WI38 (cell line): ENCODE results near the gene RNF150.

Experiments used
- H3K4me3 ChIP-seq: 2 replicates; pipeline ENCODE4 v1.5.1; 2011; ENCODE audit warnings: low read depth, mild to moderate bottlenecking, control low read depth, low read length
- TF ChIP-seq, protein P1 (sequence below): IDR thresholded peaks from 2 replicates; pipeline ENCODE4 v1.5.1; 2012; ENCODE audit warnings: low read depth, mild to moderate bottlenecking, control low read depth, low read length

Gene RNF150

DNA sequence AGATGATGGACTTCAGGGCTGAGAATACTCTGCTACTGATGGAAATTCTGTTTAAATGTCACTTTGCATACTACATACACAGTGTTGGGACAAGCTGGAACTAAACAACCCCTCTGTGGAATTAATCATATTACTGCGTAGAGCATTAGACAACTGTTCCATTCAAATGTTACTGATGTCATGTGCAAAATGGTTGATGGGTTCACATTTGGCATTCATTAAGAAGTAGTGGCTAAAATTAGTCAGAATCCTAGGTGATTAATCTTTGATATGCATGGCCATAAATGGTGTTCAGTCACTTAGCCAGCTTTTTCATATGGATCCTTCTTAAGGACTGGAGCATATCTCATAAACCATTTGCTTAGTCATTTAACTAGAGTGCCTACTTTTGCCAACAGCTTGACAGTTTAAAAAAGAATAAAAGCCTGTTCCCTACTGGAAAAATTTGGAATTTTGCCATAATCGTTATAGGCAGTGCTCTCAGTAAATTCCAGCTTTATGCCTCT lies 105.2 kb downstream of the RNF150 start:
- H3K4me3 ChIP-seq, result no peak overlapping the region
- TF ChIP-seq, protein P1, sequence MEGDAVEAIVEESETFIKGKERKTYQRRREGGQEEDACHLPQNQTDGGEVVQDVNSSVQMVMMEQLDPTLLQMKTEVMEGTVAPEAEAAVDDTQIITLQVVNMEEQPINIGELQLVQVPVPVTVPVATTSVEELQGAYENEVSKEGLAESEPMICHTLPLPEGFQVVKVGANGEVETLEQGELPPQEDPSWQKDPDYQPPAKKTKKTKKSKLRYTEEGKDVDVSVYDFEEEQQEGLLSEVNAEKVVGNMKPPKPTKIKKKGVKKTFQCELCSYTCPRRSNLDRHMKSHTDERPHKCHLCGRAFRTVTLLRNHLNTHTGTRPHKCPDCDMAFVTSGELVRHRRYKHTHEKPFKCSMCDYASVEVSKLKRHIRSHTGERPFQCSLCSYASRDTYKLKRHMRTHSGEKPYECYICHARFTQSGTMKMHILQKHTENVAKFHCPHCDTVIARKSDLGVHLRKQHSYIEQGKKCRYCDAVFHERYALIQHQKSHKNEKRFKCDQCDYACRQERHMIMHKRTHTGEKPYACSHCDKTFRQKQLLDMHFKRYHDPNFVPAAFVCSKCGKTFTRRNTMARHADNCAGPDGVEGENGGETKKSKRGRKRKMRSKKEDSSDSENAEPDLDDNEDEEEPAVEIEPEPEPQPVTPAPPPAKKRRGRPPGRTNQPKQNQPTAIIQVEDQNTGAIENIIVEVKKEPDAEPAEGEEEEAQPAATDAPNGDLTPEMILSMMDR, result no peak

DNA sequence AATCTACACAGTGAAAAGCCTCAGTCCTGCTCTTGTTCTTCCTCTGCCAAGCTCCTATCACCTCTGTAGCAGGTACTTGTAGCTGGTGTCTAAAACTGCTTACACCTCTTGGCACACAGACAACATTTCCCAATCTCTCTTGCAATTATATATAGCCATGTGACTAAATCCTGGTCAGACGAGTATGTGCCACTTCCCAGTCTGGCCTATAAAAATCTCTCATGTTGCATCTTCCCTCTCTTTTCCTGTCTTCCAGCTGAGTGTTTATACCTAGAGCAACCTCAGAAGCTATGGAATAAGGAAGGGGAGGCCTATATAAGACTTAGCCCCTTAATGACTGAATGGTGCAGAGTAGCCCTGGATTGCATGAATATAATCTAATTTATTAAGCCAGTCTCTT lies 105.8 kb downstream of the RNF150 start:
- no peak overlapping the region for H3K4me3 ChIP-seq
- TF ChIP-seq, protein P1, result no peak

DNA sequence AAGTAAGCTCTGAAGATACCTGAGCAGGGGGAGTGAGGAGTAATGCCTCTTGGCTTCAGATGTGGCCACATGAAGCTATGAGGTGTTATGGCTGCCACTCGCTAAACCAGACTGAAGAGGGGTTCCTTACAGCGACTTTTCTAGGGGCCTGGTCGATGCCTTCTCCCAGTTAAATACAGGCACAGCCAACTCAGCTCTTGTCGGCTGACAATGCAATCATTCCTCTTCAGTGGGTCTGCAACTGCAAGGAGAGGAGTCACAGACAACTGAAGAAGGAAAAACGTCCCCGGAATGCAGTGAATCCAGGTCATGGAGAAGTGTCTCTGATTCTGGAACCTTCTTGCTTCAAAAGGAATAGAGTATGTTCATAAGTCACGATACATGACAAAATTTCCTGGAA lies 106.4 kb downstream of the RNF150 start:
- no peak overlapping the region for H3K4me3 ChIP-seq
- TF ChIP-seq, protein P1, result no peak

DNA sequence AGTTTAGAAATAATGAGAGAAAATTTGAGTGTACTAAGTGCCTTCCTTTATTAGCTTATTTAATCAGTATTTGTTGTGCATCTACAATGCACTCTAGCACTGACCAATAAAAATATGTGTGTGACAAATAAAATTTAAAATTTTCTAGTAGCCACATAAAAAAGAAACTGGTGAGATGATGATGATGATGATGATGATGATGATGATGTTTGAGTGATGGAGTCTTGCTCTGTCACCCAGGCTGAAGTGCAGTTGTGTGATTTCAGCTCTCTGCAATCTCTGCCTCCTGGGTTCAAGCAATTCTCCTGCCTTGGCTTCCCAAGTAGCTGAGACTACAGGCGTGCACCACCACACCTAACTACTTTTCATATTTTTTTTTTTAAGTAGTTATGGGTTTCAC lies 110.2 kb downstream of the RNF150 start:
- H3K4me3 ChIP-seq, result no peak overlapping the region
- TF ChIP-seq, protein P1, result no peak

DNA sequence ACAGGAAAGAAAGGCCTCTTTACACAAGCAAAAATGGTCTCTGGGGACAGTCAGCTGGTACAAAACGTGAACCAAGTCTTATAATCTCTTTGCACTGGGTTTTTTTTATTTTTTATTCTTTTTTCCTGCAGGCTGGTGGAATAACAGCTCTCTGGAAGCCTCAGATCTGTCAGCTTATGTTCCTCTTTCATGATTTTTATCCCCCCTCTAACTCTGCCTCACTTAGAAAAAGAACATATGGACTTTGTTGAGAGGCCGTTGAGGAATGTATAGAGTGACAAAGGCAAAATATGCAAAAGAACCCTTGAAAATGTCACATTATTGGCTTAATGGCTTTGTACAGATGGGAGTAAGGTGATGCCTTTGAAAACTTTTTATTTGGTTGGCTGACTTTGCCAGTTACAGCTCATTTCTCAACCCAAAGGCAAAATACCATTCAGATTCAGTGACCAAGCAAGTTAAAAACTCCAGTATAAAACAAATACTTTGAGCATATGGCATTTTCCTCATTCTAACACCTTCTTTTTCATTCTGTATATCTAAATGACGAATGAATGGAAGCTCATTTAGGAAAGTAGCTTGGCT lies 111.1 kb downstream of the RNF150 start:
- TF ChIP-seq, protein P1, result no peak
- H3K4me3 ChIP-seq, result no peak overlapping the region

DNA sequence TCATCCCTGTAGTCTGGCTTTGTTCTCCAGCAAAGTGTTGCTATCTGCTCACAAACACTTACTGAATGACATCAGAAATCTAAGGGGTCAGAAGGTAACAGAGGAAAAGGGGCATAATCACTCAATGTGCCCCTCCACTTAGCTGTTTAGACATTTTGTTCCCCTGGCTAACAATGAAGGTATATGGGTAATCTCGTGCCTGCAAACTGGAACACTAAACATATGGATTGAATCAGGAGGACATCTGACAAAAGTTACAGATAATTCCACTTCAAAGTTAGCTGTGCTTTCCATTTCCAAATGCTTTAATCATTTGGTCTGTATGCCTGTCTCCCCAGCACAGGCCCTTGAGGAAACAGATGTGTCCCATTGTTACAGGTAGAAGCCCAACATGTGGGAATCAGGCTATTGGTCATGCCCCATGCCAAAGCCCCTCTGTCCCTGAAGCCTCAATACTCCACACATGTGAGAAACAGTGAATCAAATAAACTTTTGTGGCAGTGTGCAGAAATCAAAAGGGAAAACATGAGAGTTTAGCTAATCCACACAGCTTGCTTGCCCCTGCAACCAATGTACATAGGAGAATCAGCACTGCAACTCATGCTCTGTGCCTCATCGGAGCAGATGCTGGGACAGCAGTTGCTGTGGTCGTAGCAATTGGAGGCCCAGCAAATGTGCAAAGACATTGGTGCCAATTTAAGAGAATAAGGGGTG lies 111.7 kb downstream of the RNF150 start:
- TF ChIP-seq, protein P1, result no peak
- H3K4me3 ChIP-seq, result no peak overlapping the region

DNA sequence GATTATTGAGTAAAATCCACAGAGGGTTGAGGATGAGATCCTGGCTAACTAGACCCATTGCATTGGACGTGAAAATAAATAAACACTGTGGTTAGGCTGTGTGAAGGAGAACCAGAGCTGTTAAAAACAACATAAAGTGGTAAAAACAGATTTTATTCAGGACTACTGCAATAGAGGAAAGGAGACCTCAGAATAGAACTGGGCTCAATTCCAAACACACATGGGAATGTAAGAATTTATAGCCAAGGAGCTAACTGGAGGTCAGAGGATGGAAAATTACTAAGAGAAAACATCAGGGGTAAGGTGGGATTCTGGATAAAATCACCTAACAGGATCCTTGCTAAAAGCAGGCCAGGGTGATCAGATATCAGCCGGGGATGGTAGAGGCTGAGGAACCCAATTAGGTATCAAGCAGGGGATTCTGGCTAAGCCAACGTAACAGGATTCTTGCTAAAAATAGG lies 112.4 kb downstream of the RNF150 start:
- H3K4me3 ChIP-seq, result no peak overlapping the region
- TF ChIP-seq, protein P1, result no peak
